H9 (cell line): Measurements from ENCODE around the gene PLPP7. TPM values are rescaled to one million over a fixed set of nuclear protein-coding genes. Genes with fewer than 3 reads are reported as not detected.

Experiments used
- DNase-seq: peaks from one replicate; pipeline ENCODE4 v3.0.0-alpha.2; 2017
- H2AFZ ChIP-seq: one replicate; pipeline ENCODE4 v1.6.1; 2013; ENCODE audit warnings: mild to moderate bottlenecking, low read length, control low read depth, moderate library complexity
- H2AK5ac ChIP-seq: 2 replicates; pipeline ENCODE4 v1.6.1; 2013; ENCODE audit warnings: low read length, control low read depth, mixed read lengths; ENCODE audit not compliant: insufficient read length
- H2BK120ac ChIP-seq: one replicate; pipeline ENCODE4 v1.6.1; 2013; ENCODE audit warnings: low read depth, mild to moderate bottlenecking, low read length, control low read depth, inconsistent platforms; ENCODE audit not compliant: poor library complexity, severe bottlenecking
- H2BK12ac ChIP-seq: 2 replicates; pipeline ENCODE4 v1.6.1; 2013; ENCODE audit warnings: low read length, control low read depth, mixed read lengths, low read depth; ENCODE audit not compliant: insufficient read length
- H2BK15ac ChIP-seq: 2 replicates; pipeline ENCODE4 v1.6.1; 2013; ENCODE audit warnings: low read depth, low read length, control low read depth
- H2BK20ac ChIP-seq: one replicate; pipeline ENCODE4 v1.6.1; 2013; ENCODE audit warnings: low read depth, mild to moderate bottlenecking, low read length, control low read depth, inconsistent platforms; ENCODE audit not compliant: poor library complexity, severe bottlenecking
- H2BK5ac ChIP-seq: 2 replicates; pipeline ENCODE4 v1.6.1; 2013; ENCODE audit warnings: low read length, control low read depth, mixed read lengths; ENCODE audit not compliant: insufficient read length
- H3K14ac ChIP-seq: 2 replicates; pipeline ENCODE4 v1.6.1; 2013; ENCODE audit warnings: low read length, control low read depth; ENCODE audit not compliant: insufficient read depth
- H3K18ac ChIP-seq: 2 replicates; pipeline ENCODE4 v1.6.1; 2013; ENCODE audit warnings: low read depth, mild to moderate bottlenecking, mixed read lengths, low read length, control low read depth; ENCODE audit not compliant: insufficient read length
- H3K23ac ChIP-seq: 2 replicates; pipeline ENCODE4 v1.6.1; 2013; ENCODE audit warnings: low read length, control low read depth, mixed read lengths, low read depth; ENCODE audit not compliant: insufficient read length
- H3K23me2 ChIP-seq: 2 replicates; pipeline ENCODE4 v1.6.1; 2013; ENCODE audit warnings: low read depth, mild to moderate bottlenecking, mixed read lengths, low read length, control low read depth; ENCODE audit not compliant: insufficient read length, poor library complexity, severe bottlenecking
- H3K27ac ChIP-seq: 2 replicates; pipeline ENCODE4 v1.5.1; 2013; ENCODE audit warnings: low read length, control low read depth, mixed read lengths, low read depth; ENCODE audit not compliant: insufficient read length
- H3K27me3 ChIP-seq: 2 replicates; pipeline ENCODE4 v1.6.1; 2013; ENCODE audit warnings: low read length, control low read depth, inconsistent platforms; ENCODE audit not compliant: insufficient read depth
- H3K4ac ChIP-seq: 2 replicates; pipeline ENCODE4 v1.6.1; 2013; ENCODE audit warnings: low read depth, mild to moderate bottlenecking, control low read depth, inconsistent platforms, low read length, moderate library complexity
- H3K4me1 ChIP-seq: 2 replicates; pipeline ENCODE4 v1.6.1; 2013; ENCODE audit warnings: low read length, control low read depth, inconsistent platforms; ENCODE audit not compliant: insufficient read depth
- H3K4me2 ChIP-seq: 2 replicates; pipeline ENCODE4 v1.6.1; 2013; ENCODE audit warnings: low read length, control low read depth, mixed read lengths; ENCODE audit not compliant: insufficient read length, insufficient read depth
- H3K56ac ChIP-seq: 2 replicates; pipeline ENCODE4 v1.6.1; 2013; ENCODE audit warnings: low read depth, mild to moderate bottlenecking, mixed read lengths, low read length, control low read depth; ENCODE audit not compliant: insufficient read length
- H3K79me1 ChIP-seq: 2 replicates; pipeline ENCODE4 v1.6.1; 2013; ENCODE audit warnings: low read depth, mild to moderate bottlenecking, moderate library complexity, low read length, control low read depth, inconsistent platforms; ENCODE audit not compliant: insufficient read depth, poor library complexity, severe bottlenecking
- H3K79me2 ChIP-seq: 2 replicates; pipeline ENCODE4 v1.6.1; 2013; ENCODE audit warnings: low read length, control low read depth, inconsistent platforms; ENCODE audit not compliant: insufficient read depth
- H3K9ac ChIP-seq: 2 replicates; pipeline ENCODE4 v1.6.1; 2013; ENCODE audit warnings: low read length, control low read depth, mixed read lengths; ENCODE audit not compliant: insufficient read length; ENCODE audit errors: extremely low read depth
- H3K9me3 ChIP-seq: one replicate; pipeline ENCODE4 v1.6.1; 2013; ENCODE audit warnings: low read depth, low read length, inconsistent platforms; ENCODE audit not compliant: control insufficient read depth
- H3T11ph ChIP-seq: one replicate; pipeline ENCODE4 v1.6.1; 2013; ENCODE audit warnings: mild to moderate bottlenecking, low read length, control low read depth, inconsistent platforms
- H4K20me1 ChIP-seq: one replicate; pipeline ENCODE4 v1.6.1; 2013; ENCODE audit not compliant: control insufficient read depth, insufficient read length, insufficient read depth
- H4K5ac ChIP-seq: 2 replicates; pipeline ENCODE4 v1.6.1; 2013; ENCODE audit warnings: low read depth, mild to moderate bottlenecking, mixed read lengths, low read length, control low read depth; ENCODE audit not compliant: insufficient read length
- H4K8ac ChIP-seq: replicated peaks from 2 replicates; pipeline ENCODE4 v1.6.1; 2013; ENCODE audit warnings: low read length, control low read depth, mixed read lengths, low read depth; ENCODE audit not compliant: insufficient read length
- H4K91ac ChIP-seq: 2 replicates; pipeline ENCODE4 v1.6.1; 2013; ENCODE audit warnings: low read depth, mild to moderate bottlenecking, moderate library complexity, mixed read lengths, low read length, control low read depth; ENCODE audit not compliant: insufficient read length
- H3K27ac Mint-ChIP-seq, 3 experiments: 2 replicates in 2 of 3; 3 replicates in 1 of 3; pipeline ENCODE4 v1.8.0; 2020 to 2021; ENCODE audit warnings: mixed read lengths in 3 of 3, mild to moderate bottlenecking in 1 of 3, moderate library complexity in 1 of 3
- H3K27me3 Mint-ChIP-seq: 2 replicates; pipeline ENCODE4 v1.8.0; 2021; ENCODE audit warnings: low read depth, mild to moderate bottlenecking, moderate library complexity, mixed read lengths
- H3K36me3 Mint-ChIP-seq, 3 experiments: 2 replicates in 2 of 3; 3 replicates in 1 of 3; pipeline ENCODE4 v1.8.0; 2020 to 2021; ENCODE audit warnings: low read depth in 3 of 3, mixed read lengths in 3 of 3; ENCODE audit not compliant: insufficient read depth in 1 of 3
- H3K4me1 Mint-ChIP-seq, 2 experiments: 2 replicates each; pipeline ENCODE4 v1.8.0; 2020; ENCODE audit warnings: mixed read lengths in 2 of 2
- H3K4me3 Mint-ChIP-seq, 2 experiments: 2 replicates in 1 of 2; 3 replicates in 1 of 2; pipeline ENCODE4 v1.8.0; 2020 to 2021; ENCODE audit warnings: mild to moderate bottlenecking in 2 of 2, mixed read lengths in 2 of 2, moderate library complexity in 1 of 2
- H3K9me3 Mint-ChIP-seq, 2 experiments: 2 replicates in 1 of 2; 3 replicates in 1 of 2; pipeline ENCODE4 v1.8.0; 2020; ENCODE audit warnings: mild to moderate bottlenecking in 2 of 2, mixed read lengths in 2 of 2, moderate library complexity in 1 of 2
- WGBS: extraction: QIAGEN DNeasy Blood & Tissue Kit; methylation state at CpG from one replicate; pipeline ENCODE4 v1.1.7; 2013; ENCODE audit warnings: missing lambda C conversion rate, low lambda C conversion rate, mixed read lengths; ENCODE audit not compliant: insufficient read length; ENCODE audit errors: extremely low coverage; 5-methylcytosine and 5-hydroxymethylcytosine counted together
- total RNA-seq: library from RNA; stranded (reverse); gene quantifications from 2 replicates; pipeline ENCODE4 v1.2.1, GENCODE V29; 2021
- TF ChIP-seq, protein P1 (sequence below): fragments of 200-600 bp; sonication (generic); conservative IDR thresholded peaks from 3 replicates; pipeline ENCODE4 v1.8.0; 2021; ENCODE audit warnings: antibody characterized with exemption, mild to moderate bottlenecking

Gene PLPP7
- total RNA-seq, 1 experiment from 2014 or later, result 1.9 TPM

DNA sequence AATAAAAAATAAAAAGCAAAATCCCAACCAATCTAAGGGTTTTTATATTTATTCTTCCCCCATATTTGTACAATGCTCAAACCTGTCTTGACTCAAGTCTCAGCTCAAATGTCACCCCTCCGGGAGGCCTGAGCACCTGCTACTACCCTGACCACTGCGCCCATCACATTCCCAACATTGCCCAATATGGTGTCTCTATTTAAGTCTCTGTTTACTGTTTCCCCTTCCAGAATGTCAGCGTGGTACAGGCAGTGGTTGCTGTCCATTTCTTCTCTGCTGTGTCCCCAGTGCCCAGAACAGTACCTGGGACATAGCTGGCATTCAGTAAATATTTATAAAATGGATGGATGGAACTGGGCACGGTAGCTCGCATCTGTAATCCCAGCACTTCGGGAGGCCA, 57.0 kb downstream of the PLPP7 start:
- Histone ChIP-seq H3K18ac (no peak overlapping the region), H3K4me2 (no peak overlapping the region), H4K20me1 (no peaks in the 10 kb centered on the region), H3K9me3 (no peaks in the 10 kb centered on the region), H2BK5ac (no peak overlapping the region), H3T11ph (no peak overlapping the region), H3K27ac (no peak overlapping the region), H3K23me2 (no peaks in the 10 kb centered on the region), H2BK12ac (no peak overlapping the region), H4K91ac (no peak overlapping the region), H2BK20ac (no peak overlapping the region), H3K56ac (no peak overlapping the region), H3K9ac (no peak overlapping the region), H3K4ac (no peak overlapping the region), H3K4me1 (no peaks in the 10 kb centered on the region), H2AFZ (no peak overlapping the region), H3K79me2 (no peaks in the 10 kb centered on the region), H4K8ac (no peak overlapping the region), H3K14ac (no peak overlapping the region), H3K27me3 (no peaks in the 10 kb centered on the region), H3K23ac (no peak overlapping the region), H2BK15ac (no peak overlapping the region), H2AK5ac (no peak overlapping the region), H3K79me1 (no peaks in the 10 kb centered on the region), H4K5ac (no peak overlapping the region), H2BK120ac (no peak overlapping the region)
- Mint-ChIP-seq H3K27me3 (peaks cover 15% of the 10 kb centered on the region), H3K27ac (no peak overlapping the region), H3K4me1 (peaks cover 10 to 15% of the 10 kb centered on the region in 2 experiments), H3K4me3 (no peak overlapping the region), H3K9me3 (no peaks in the 10 kb centered on the region; a peak in 2 of 5 replicates), H3K36me3 (peaks cover 0 to 3% (median 0%) of the 10 kb centered on the region in 3 experiments; a peak in 1 of 7 replicates)
- WGBS, result no CpG with 5 or more reads among the region's 6 CpGs
- TF ChIP-seq, protein P1, sequence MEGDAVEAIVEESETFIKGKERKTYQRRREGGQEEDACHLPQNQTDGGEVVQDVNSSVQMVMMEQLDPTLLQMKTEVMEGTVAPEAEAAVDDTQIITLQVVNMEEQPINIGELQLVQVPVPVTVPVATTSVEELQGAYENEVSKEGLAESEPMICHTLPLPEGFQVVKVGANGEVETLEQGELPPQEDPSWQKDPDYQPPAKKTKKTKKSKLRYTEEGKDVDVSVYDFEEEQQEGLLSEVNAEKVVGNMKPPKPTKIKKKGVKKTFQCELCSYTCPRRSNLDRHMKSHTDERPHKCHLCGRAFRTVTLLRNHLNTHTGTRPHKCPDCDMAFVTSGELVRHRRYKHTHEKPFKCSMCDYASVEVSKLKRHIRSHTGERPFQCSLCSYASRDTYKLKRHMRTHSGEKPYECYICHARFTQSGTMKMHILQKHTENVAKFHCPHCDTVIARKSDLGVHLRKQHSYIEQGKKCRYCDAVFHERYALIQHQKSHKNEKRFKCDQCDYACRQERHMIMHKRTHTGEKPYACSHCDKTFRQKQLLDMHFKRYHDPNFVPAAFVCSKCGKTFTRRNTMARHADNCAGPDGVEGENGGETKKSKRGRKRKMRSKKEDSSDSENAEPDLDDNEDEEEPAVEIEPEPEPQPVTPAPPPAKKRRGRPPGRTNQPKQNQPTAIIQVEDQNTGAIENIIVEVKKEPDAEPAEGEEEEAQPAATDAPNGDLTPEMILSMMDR, result no peak
- no peak for DNase-seq
